Measurements from ENCODE around the gene KLK14.
A peak's percentile ranks its signal among the peaks of the same experiment; 100 is the strongest.

KLK14 gene

DNA sequence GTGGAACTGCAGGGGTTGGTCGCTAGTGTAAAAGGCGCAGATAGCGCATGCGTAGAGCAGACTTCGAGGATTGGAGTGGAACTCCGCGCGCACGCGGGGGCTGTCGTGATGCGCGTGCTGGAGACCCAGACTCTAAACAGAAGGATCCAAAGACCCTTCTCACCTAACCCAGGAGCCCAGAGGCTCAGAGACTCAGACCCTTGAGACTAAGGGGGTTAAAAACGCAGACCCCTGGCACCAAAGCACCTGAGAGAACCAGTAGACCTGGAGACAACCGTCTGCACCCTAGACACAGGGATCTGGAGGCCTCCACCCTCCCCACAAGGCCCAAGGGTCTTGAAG is 26.1 kb upstream of the KLK14 start:
- DNase-seq (ENCODE audit: extremely low read depth in 1 of 2, low read depth in 1 of 2) = no peak

DNA sequence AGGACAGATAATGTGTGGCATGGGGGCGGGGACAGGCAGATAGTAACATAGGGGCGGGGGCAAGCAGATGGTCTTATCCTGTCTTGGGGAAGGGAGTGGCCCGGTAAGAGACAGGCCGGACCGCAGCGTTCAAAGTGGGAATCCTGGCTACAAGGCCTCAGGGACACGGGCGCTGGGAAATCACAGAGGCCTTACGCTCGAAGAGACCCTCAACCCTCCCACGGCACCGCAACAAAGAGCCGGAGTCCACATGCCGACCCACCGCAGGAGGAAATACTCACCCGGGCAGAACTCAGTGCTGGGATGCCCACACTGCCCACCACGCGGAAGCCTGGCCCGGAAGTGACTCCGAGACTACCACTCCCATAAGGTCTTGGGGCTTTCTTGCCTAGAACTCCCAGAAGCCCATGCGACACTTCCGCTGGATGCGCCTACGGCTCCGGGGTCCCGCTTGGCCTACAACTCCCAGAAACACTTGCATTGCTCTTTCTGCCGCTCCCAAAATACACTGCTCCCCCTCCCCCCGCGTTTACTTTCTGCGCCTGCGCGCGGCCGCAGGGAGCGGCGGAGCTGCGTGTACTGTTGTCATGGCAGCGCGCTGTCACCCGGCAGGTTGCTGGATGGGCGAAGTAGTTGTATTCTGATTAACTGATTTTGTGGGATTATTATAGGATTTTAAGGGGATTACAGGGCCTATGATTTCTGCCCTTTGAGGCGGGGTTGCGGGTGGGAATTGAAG is 25.5 kb upstream of the KLK14 start, which contains the start of gene CTU1:
Gene CTU1 (minus strand): TSS at position 344 of the 739 bp plus-strand sequence. CDS start 3,840 bp downstream, outside the sequence.
- DNase-seq (ENCODE audit: extremely low read depth in 1 of 2, low read depth in 1 of 2) = peak; percentile 93 to 95

DNA sequence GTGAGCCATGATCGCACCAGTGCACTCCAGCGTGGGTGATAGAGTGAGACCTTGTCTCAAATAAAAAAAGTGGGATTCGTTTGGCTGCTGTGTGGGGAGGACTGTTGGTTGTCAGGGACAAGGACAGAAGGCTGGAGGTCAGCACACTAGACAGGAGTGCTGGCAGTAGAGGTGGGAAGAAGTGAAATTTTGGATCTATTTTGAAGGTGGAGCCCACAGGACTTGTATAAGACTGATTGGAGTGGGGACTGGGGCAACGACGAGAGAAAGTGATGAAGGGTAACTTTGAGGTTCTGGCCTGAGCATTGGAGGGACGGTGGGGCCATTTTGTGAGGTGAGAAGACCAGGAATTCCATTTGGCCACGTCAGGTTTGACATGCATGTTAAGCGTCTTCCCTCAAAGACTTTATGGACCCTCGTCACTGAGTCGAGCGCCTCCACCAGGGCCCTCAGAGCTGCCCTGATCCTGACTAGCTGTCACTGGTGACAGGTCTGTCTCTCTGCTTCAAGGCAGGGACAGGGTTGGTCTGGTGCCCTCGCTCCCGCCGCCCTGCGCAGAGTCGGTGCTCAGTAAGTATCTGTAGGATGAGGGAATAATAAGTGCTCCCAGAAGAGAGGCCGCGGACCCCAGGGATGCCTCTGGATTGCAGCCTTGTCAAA is 24.8 kb upstream of the KLK14 start:
- DNase-seq (ENCODE audit: extremely low read depth in 1 of 2, low read depth in 1 of 2) = no peak

DNA sequence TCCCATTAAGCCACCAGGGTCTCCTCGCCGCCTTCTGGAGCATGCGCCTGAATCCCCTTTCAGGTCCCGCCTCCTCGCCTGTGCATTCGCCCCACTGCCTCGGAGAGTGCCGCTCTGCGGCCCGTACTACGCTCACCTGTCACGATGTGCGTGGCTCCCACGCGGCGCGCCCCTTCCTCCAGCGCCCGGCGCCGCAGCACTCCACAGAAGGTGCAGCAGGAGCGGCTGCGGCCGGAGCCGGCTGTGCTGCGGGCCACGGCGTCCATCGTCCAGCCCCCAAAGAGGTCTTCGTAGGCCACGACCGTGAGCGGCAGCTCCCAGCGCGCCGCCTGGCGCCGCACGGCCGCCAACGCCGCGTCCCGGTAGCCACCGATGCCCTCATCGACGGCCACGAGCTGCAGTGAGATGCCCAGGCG is 21.2 kb upstream of the KLK14 start:
- DNase-seq (ENCODE audit: extremely low read depth in 1 of 2, low read depth in 1 of 2) = no peak

DNA sequence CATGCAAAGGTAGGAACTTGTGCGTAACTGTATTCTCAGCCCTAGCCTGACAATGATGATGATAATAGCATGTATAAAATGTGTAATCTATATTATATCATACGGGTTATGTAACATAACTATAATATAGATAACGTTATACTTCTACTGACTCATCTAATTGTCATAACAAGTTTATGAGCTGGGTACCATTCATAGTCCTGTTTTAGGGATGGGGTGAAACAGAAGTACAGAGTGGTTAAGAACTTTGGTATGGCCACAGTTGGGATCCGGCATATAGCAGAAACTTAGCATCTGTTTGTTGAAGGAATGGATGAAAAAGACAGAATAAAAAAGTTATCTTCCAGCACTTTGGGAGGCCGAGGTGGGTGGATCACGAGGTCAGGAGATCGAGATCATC is 20.3 kb upstream of the KLK14 start:
- DNase-seq (ENCODE audit: extremely low read depth in 1 of 2, low read depth in 1 of 2) = no peak

DNA sequence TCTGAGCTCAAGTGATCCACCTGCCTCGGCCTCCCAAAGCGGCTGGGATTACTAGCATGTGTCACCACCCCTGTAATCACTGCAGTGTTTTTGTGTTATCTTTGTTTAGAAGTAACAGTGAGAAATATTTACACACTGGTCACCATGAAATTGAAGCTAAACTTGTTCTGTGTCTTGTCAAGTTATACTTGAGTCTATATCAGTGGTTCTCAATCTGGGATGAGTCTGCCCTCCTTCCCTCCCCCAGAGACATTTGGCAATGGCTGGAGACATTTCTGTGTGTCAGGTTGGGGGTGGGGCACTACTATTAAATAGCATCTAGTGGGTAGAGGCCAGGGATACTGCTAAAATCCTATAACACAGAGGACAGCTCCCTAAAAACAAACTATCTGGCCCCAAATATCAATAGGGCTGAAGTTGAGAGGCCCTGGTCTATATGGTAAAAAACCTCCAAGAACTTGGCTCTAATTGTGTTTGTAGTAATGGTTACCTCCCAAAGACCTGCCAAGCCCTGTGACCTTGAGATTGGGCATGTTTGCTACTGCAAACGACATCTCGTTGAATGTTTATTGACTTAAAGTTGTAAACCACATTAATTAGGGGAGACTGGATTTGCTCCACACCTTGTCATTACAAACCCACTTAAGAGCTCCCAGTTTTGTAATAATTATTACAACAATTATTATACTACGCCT is 18.6 kb upstream of the KLK14 start:
- DNase-seq (ENCODE audit: extremely low read depth in 1 of 2, low read depth in 1 of 2) = no peak

DNA sequence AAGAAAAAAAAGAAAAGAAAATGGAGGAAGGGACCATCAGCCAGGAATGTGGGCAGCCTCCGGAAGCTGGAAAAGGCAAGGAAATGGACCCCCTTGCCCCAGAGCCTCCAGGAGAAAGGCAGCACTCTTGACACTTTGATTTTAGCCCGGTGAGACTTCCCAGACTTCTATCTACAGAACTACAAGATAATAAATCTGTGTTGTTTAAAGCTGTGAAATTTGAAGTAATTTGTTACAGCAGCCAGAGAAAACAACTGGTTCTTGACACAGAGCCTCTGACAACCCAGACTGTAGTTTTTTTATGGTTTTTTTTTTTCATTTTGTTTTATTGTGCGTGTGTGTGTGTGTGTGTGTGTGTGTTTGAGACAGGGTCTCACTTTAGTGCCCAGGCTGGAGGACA is 17.9 kb upstream of the KLK14 start:
- DNase-seq (ENCODE audit: extremely low read depth in 1 of 2, low read depth in 1 of 2) = no peak

DNA sequence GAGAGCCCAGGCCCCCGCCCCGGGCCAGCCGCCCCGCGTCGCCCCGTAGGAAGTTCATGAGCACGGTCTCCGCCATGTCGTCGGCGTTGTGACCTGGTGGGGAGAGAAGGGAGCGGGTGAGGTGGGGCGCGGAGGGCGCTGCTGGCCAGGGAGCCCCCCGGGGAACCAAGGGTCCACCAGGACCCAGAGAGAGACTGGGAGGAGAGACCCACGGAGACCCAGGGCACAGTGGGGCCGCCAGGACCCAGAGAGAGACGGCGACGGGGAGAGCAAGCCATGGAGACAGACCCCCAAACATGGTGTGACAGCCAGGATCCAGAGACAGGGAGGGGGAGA is 16.3 kb upstream of the KLK14 start:
- no peak for DNase-seq (ENCODE audit: extremely low read depth in 1 of 2, low read depth in 1 of 2)

DNA sequence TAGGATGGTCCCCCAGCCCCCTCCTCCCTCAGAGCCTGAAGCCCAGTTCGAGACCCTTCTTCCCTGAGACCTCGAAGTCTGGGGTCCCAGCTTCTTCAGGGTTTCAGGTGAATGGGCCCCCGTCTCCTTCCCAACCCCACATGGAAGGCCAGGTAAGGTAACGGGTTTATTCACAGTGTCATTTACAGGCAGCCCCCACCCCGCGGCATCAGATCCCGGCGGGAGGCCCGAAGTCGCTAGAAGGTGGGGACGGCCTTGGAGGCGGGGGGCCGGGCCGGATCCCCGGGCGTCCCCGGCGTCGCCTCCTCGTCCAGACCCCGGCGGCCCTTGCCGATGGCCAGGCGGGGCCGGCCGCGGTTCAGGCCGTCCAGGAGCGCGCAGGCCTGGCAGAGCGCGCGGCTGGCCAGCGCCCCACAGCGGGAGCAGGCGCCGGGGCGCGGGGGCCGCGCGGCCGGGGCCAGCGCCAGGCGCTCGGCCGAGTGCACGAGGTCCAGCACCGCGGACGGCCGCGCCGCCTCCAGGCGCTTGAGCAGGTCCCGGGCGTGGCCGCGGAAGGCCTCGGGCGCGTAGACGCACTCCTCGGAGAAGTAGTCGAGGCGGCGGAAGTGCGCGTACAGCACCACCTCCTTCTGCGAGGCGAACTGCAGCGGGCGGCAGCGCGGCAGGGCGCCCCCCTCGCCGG is 15.8 kb upstream of the KLK14 start:
- no peak for DNase-seq (ENCODE audit: extremely low read depth in 1 of 2, low read depth in 1 of 2)

DNA sequence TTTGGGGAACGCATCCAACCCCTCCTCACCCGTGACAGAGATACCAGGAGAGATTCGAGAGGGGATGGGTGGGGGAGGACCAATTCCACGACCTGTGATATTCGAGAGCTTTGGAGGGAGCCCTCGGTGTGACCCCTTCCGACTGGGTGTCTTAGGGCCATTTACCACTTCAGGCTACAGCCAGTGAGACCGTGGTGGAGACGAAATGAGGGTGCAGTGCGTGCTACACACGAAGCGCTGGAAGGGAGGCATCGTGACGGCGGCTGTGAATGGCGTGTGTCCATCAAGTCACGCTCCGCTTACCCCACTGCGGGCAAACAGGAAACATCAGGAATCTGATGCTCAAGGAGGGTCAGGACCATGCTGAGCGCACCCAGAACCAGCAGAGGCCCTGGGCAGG is 15.1 kb upstream of the KLK14 start:
- DNase-seq (ENCODE audit: extremely low read depth in 1 of 2, low read depth in 1 of 2) = no peak

DNA sequence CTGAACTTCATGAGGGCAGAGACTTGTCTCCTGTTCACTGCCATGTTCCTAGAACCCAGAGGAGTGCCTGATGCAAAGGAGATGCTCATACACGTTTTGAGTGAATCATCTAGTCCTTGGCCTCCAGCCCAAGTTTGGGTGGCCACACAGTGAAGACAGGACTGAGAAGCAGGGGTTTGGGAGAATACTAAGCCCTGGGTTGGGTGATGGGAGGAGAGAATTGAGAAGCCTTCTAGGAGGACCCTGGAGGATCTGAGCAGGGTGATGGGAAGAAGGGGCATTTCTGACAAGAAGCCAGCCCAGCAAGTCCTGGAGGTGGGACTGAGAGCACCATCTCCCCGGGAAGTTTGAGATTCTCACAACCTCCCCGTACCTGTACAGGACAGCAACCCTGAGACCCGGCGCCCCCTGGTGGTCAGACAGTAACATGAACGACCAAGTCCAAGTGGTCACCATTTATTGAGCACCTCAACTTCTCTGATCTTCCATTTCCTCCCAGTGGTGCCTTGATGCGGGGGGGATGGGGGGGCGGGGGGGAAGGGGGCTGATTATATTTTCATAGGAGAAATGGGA is 14.6 kb upstream of the KLK14 start:
- DNase-seq (ENCODE audit: extremely low read depth in 1 of 2, low read depth in 1 of 2) = peak; percentile 48 to 64

DNA sequence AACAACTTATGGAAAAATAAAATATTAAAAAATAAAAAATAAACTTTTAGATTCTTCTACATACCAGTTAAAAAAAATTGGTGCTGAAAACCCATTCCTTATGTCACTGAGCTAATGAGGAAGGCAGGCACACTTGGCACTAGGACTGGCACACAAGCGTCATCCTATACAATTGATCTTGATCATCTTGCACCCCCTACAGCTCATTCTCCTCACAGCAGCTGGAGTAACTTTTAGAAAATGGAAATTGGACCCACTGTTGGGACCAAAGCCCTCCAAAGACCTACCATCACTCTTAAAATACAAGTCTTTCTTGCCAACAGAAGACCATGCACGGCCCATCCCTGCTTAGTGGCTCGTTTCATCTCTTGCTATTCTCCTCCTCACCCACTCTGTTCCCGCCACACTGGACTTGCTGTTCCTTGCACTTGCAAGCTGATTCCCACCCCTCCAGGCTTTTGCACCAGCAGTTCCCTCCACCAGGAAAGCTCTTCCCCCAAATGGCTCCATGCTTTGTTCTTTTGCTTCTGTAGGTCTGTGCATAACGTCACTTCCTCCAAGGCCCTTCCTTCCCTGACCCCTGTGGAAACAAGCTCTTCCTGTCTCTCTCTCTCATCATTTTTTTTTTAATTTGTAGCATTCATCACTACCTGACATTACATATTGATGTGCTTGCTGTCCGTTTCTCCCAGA is 13.9 kb upstream of the KLK14 start:
- DNase-seq (ENCODE audit: extremely low read depth in 1 of 2, low read depth in 1 of 2) = no peak

DNA sequence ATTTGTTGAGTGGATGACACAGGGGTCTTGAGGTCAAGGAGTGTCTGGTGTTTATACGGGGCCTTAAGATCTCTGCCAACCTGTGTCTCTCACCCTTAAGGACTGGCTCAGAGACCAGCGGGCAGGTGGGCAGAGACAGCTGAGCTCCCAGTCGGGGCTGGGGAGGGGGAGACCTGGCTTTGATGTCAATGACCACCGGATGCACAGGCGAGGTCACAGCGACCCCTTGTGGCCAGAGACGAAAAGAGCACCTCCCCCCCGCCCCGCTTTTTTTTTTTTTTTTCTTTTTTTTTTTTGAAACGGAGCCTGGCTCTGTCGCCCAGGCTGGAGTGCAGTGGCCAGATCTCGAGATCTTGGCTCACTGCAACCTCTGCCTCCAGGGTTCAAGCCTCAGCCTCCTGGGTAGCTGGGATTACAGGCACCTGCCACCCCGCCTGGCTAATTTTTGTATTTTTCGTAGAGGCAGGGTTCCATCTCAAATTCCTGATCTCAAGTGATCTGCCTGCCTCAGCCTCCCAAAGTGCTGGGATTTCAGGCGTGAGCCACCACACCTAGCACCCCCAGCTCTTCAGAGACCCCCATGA is 12.1 kb upstream of the KLK14 start:
- no peak for DNase-seq (ENCODE audit: extremely low read depth in 1 of 2, low read depth in 1 of 2)

DNA sequence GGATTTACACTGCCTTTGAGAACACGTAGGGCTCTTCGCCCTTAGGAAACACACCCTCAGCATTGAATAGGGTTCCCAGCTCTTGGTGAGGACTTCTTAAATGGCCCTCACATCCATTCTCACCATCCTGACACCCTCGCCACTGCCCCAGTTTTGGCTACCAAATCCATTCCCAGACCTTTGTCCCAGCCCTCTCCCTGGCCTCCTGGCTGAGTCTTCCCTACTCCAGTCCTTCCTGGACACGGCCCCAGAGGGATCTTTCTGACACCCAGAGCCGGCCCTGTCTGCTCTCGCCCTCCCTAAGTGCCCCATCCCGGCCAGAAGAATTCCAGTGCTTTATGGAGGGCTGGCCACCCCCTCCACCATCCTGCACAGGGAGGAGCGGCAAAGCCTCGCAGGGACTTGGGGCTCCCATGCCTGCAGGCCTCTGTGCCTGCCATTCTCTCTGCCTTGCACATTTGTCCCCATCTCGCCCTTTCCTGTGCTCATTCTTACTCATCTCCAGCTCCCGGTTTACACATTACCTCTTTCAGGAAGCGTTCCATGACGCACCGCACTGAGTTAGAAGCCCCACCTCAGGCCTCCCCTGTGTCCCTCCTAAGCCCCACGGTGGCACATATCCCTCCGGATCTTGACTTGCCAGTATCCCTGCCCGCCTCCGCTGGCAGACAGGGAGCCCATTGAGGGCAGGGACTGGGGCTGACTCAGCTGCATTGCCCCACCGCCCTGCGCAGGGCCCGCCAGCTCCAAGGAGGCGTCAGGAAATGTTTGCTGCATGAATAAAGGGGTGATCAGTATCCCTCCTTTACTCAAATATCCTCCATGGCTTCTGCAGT is 11.0 kb upstream of the KLK14 start:
- no peak for DNase-seq (ENCODE audit: extremely low read depth in 1 of 2, low read depth in 1 of 2)

DNA sequence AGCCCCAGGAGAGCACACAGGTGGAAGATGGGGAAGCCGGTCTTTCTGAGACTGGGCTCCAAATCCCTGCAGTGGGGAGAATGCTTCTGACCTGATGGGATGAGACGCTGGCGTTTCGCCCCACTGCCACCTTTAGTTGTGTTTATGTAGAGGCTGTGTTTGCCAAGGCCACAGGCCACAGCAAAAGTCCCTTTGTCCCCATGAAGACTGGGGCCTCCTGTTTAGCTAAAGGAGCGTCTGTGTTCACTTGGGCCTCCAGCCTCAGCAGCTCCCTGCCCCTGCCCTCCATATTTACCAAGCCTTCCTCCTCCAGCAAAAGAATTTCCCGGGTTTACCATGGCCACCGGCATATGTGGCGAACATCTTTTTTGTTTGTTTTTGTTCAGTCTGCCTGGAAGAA is 10.4 kb upstream of the KLK14 start:
- DNase-seq (ENCODE audit: extremely low read depth in 1 of 2, low read depth in 1 of 2) = no peak

DNA sequence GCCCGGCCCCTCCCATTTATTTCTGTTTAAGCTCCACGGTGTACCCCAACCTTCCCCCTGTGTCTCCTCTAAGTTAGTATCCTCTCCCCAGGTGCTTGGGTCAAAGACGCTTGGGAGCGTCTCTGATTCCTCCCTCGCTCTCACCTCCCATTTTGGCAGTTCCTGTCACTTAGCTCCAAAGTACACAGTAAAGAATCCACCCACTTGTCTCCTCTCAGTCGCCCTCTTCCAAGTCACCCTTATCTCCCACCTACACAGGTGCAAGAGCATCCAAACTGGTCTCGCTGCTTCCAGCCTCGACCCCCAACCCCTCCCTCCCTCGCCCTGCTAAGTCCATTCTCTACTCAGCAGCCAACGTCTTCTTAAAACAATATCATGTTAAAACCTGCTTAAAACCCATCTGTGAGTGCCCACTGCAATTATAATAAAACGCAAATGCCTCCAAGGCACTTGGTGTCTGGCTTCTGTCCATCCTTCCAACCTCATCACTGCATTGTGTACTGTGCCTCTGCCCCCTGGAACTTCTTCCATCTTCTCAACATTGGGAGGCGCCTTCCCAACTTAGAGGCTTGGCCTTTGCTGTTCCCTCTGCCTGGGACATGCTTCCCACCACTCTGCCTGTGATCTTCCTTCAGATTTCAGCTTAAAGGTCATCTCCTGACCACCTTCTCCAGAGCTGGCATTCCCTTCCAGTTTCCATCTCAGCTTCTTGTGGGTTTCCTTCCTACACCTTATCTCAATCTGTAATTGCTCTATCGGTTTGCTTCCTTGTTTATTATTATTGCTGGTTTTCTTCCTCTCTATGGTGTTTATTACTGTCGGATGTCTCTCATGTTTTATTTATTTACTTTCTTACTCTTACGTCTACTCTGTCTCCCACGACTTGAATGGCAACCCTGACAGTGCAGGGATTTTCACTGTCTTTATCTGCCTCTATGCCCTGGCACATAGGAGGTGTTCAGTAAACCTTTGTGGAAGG is 9.5 kb upstream of the KLK14 start:
- no peak for DNase-seq (ENCODE audit: extremely low read depth in 1 of 2, low read depth in 1 of 2)

DNA sequence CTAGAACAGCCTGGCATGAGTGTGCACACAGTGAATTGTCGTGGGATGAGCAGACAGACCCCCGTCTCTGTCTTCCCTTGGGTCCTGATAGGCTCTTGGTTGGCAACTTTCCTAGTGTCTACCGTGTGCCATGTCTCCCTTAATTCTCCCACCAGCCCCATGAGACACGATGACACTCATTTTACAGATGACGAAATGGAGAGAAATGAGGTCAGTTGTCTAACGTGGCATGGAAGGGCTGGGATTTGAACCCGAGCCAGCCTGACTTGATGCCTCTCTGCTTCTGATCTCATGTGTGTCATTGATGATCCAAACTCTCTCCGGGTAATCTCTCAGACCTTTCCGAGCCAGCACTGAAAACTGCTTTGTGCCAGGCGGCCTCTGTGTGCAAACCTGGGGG is 8.4 kb upstream of the KLK14 start:
- no peak for DNase-seq (ENCODE audit: extremely low read depth in 1 of 2, low read depth in 1 of 2)

DNA sequence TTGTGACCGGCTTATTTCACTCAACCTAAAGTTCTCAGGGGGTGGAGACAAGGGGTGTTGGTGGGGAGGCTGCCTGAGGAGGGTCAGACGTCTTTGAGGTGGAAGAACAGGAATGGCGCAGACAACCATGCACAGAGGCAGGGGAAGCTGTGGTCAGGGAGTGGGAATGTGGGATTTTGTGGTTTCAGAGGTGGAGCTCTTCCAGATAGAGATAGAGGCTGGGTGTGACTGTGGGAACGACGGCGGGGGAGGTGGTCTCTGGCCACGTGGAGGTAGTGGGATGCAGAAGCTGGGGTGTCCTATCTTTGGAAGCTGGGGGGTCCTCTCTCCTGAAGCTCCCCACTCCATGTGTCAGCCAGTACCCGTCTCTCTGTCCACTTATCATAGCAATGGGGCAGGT is 7.8 kb upstream of the KLK14 start:
- DNase-seq (ENCODE audit: extremely low read depth in 1 of 2, low read depth in 1 of 2) = no peak
